Endothelial cell of umbilical vein (primary cell): ENCODE data around the gene EMX1. TPM values are rescaled to one million over a fixed set of nuclear protein-coding genes. Genes with fewer than 3 reads are reported as not detected.

Experiments used
- BruUV-seq: library from RNA; stranded (reverse); fragments of 400-500 nt; replicated peaks from 2 replicates; lab custom pipeline; 2021; lab: Mats Ljungman, UMichigan
- CTCF ChIA-PET: fragments of 300-600, 350-600 bp; sonication (Branson Sonifier 250); formaldehyde crosslinking; loops from one replicate; lab custom pipeline; 2021; ENCODE audit warnings: antibody characterized with exemption, inconsistent platforms; lab: Charles Lee
- POLR2A ChIA-PET: fragments of 300-600, 350-600 bp; sonication (Branson Sonifier 250); formaldehyde crosslinking; loops from one replicate; lab custom pipeline; 2021; ENCODE audit warnings: antibody characterized with exemption, inconsistent platforms; lab: Charles Lee
- DNase-seq: peaks from one replicate; pipeline ENCODE4 v3.0.0-alpha.2; 2011; ENCODE audit warnings: low read depth, low spot score
- FAIRE-seq: peaks from 2 replicates; lab custom pipeline; 2011; peaks lifted over from hg19 to GRCh38; lab: Jason Lieb, UNC
- H2AFZ ChIP-seq: 2 replicates; pipeline ENCODE4 v1.6.0; 2012; ENCODE audit warnings: low read depth, low read length, control low read depth, inconsistent platforms
- H3K27ac ChIP-seq: 2 replicates; pipeline ENCODE4 v1.5.1; 2011; ENCODE audit warnings: low read depth, mild to moderate bottlenecking, control low read depth, low read length, moderate library complexity; ENCODE audit not compliant: insufficient read depth
- H3K27me3 ChIP-seq, 2 experiments: 2 replicates each; pipeline versions ENCODE4 v1.6.0 to v1.6.1; 2011; ENCODE audit warnings: low read length in 2 of 2, mixed read lengths in 1 of 2; ENCODE audit not compliant: control insufficient read depth in 2 of 2, insufficient read depth in 2 of 2
- H3K36me3 ChIP-seq, 2 experiments: 2 replicates in 1 of 2; 3 replicates in 1 of 2; pipeline ENCODE4 v1.5.1; 2011; ENCODE audit warnings: low read length in 2 of 2, mild to moderate bottlenecking in 1 of 2, moderate library complexity in 1 of 2; ENCODE audit not compliant: control insufficient read depth in 2 of 2, insufficient read depth in 2 of 2; ENCODE audit errors: extremely low read depth in 1 of 2
- H3K4me1 ChIP-seq: 3 replicates; pipeline ENCODE4 v1.5.1; 2011; ENCODE audit warnings: mild to moderate bottlenecking, low read length; ENCODE audit not compliant: control insufficient read depth, insufficient read depth; ENCODE audit errors: extremely low read depth
- H3K4me2 ChIP-seq: 2 replicates; pipeline ENCODE4 v1.6.1; 2011; ENCODE audit warnings: low read length, control low read depth, mixed read lengths; ENCODE audit not compliant: insufficient read depth
- H3K4me3 ChIP-seq, 3 experiments: fragments of 200-600 bp in 1 of 3; sonication (generic), shearing (Covaris generic) in 1 of 3; replicated peaks in 1 of 3; 2 replicates each; pipeline ENCODE4 v1.5.1; 2011 to 2016; ENCODE audit warnings: control low read depth in 3 of 3, low read length in 3 of 3, mild to moderate bottlenecking in 2 of 3, inconsistent platforms in 1 of 3, low read depth in 1 of 3, moderate library complexity in 1 of 3; ENCODE audit not compliant: insufficient read depth in 1 of 3
- H3K79me2 ChIP-seq: 2 replicates; pipeline ENCODE4 v1.6.0; 2012; ENCODE audit warnings: low read length, inconsistent platforms; ENCODE audit not compliant: control insufficient read depth, insufficient read depth
- H3K9ac ChIP-seq: replicated peaks from 2 replicates; pipeline ENCODE3; 2011; ENCODE audit warnings: low read length, control low read depth; ENCODE audit not compliant: insufficient read depth; ENCODE audit errors: extremely low read depth
- H3K9me1 ChIP-seq: replicated peaks from 3 replicates; pipeline ENCODE4 v1.6.0; 2011; ENCODE audit warnings: mild to moderate bottlenecking, low read length; ENCODE audit not compliant: control insufficient read depth, insufficient read depth; ENCODE audit errors: extremely low read depth
- H3K9me3 ChIP-seq: replicated peaks from 2 replicates; pipeline ENCODE4 v1.5.1; 2012; ENCODE audit warnings: low read length, inconsistent platforms; ENCODE audit not compliant: control insufficient read depth, insufficient read depth
- H4K20me1 ChIP-seq: replicated peaks from 2 replicates; pipeline ENCODE3; 2011; ENCODE audit warnings: mild to moderate bottlenecking, low read length; ENCODE audit not compliant: control insufficient read depth, insufficient read depth; ENCODE audit errors: extremely low read depth
- EZH2 ChIP-seq: IDR thresholded peaks from 2 replicates; pipeline ENCODE4 v1.6.1; 2012; ENCODE audit warnings: borderline replicate concordance, low read depth, mild to moderate bottlenecking, moderate library complexity, low read length, inconsistent platforms; ENCODE audit not compliant: severe bottlenecking
- FOS ChIP-seq: IDR thresholded peaks from 2 replicates; pipeline ENCODE4 v1.6.1; 2011; ENCODE audit warnings: mild to moderate bottlenecking, low read length, moderate library complexity, borderline replicate concordance; ENCODE audit not compliant: insufficient read depth
- GATA2 ChIP-seq: IDR thresholded peaks from 2 replicates; pipeline ENCODE4 v1.7.0; 2011; ENCODE audit warnings: low read depth, mild to moderate bottlenecking, moderate library complexity, mixed read lengths, low read length; ENCODE audit not compliant: insufficient read length, insufficient read depth
- JUN ChIP-seq: IDR thresholded peaks from 2 replicates; pipeline ENCODE4 v1.6.1; 2011; ENCODE audit warnings: borderline replicate concordance, low read depth; ENCODE audit not compliant: insufficient read length, insufficient read depth
- MYC ChIP-seq: IDR thresholded peaks from one replicate; pipeline ENCODE4 v1.6.1; 2011; ENCODE audit warnings: mild to moderate bottlenecking, low read depth, low read length
- POLR2A ChIP-seq: IDR thresholded peaks from 2 replicates; pipeline ENCODE4 v1.6.1; 2012; ENCODE audit warnings: low read depth, mild to moderate bottlenecking, control low read depth, low read length
- POLR2AphosphoS5 ChIP-seq: IDR thresholded peaks from 2 replicates; pipeline ENCODE4 v1.6.1; 2012; ENCODE audit warnings: low read depth, mild to moderate bottlenecking, control low read depth, low read length, moderate library complexity; ENCODE audit not compliant: insufficient read depth
- dilution Hi-C: fragments of 300-500 bp; cut with MboI; formaldehyde crosslinking; loops from one replicate; pipeline ENCODE4 v1.15.0; 2019; ENCODE audit warnings: low sequenced_read_pairs; ENCODE audit not compliant: extremely low pct_ligation_motif_present
- intact Hi-C: fragments of 100-400 bp; cut with micrococcal nuclease; formaldehyde crosslinking; loops from one replicate; pipeline ENCODE4 v1.10.0; 2022
- polyA plus RNA-seq, 4 experiments: library from polyadenylated mRNA; depleted of rRNA in 3 of 4; stranded (reverse) in 3 of 4; unstranded in 1 of 4; fragments of >200 nt; gene quantifications; 2 replicates each; pipeline versions ENCODE4 v1.2.1 to v1.2.3, GENCODE V29; 2011 to 2012; ENCODE audit warnings: missing spikeins in 1 of 4
- total RNA-seq: library from RNA; stranded (reverse); gene quantifications from 2 replicates; pipeline ENCODE4 v1.2.3, GENCODE V29; 2021
- TF ChIP-seq, protein P1 (sequence below), 2 donors: IDR thresholded peaks; 1 replicate in 1 of 2; 2 replicates in 1 of 2; pipeline ENCODE4 v1.5.1; 2011; ENCODE audit warnings: low read length in 2 of 2, mild to moderate bottlenecking in 2 of 2, moderate library complexity in 2 of 2, control low read depth in 1 of 2, inconsistent platforms in 1 of 2, low read depth in 1 of 2; ENCODE audit not compliant: insufficient read depth in 1 of 2; ENCODE audit errors: extremely low read depth in 1 of 2
- TF ChIP-seq, protein P2 (sequence below): IDR thresholded peaks from 2 replicates; pipeline ENCODE4 v1.6.1; 2011; ENCODE audit not compliant: insufficient read depth, insufficient read length

EMX1 gene
- total and polyA plus RNA-seq, 2 donors (not counting 3 experiments of a cell fraction or from before 2014, with no cell fraction given) = not detected

DNA sequence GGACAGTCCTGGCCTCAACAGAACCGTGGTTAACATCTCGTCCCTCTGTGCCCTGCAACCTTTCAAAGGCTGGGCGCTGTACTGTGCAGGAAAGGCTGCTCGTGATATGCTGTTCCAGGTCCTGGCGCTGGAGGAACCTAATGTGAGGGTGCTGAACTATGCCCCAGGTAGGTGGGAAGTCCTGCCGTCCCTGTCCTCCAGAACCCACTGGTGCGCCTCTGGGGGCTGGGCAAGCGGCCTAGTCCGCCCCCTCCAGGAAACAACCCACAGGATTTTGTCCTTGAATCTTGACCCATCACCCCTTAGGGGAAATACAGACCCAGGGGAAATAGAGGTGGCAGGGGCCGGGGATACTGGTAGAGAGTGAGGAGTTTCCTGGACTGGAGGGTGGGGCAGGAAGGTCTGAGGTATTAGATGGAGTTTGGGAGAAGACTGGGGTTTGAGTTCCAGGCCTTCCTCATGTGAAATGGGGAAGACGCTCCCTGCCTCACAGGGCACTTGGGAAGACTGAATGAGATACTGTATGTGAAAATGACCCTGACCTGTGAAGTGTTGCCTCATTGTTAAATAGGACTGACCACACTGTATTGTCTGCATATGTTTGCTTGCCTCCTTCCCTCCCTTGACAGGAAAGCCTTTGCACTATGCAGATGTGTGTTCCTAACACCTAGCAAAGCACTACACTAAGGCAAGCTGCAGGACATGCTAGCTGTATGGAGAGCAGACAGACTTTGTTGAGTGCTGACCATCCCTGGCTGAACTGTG, 28.7 kb upstream of the EMX1 start:
- no peak overlapping the region for H2AFZ ChIP-seq
- dilution Hi-C loops = no loop called here
- ChIA-PET POLR2A (interaction anchor here (0.5 kb wide), 1 partner anchor 8 kb away, joined by 4 read pairs; no protein-coding TSS in a partner anchor), CTCF (interaction anchor here (0.8 to 10.7 kb wide), 24 partner anchors 10 to 1358 kb away, joined by 3 to 261 read pairs (median 5); no protein-coding TSS in a partner anchor)
- peaks cover 0 to 9% of the 10 kb centered on the region in 2 experiments for H3K36me3 ChIP-seq
- no peaks in the 10 kb centered on the region for H3K9me1 ChIP-seq
- H3K79me2 ChIP-seq = no peaks in the 10 kb centered on the region
- H4K20me1 ChIP-seq = no peaks in the 10 kb centered on the region
- H3K9ac ChIP-seq = no peak overlapping the region
- no peaks in the 10 kb centered on the region for H3K27me3 ChIP-seq
- no peak overlapping the region for H3K27ac ChIP-seq
- BruUV-seq = no TSS peak
- intact Hi-C loops = no loop called here
- peak; percentile 35 for FAIRE-seq
- H3K4me1 ChIP-seq = peaks cover 13% of the 10 kb centered on the region
- no peaks in the 10 kb centered on the region for H3K9me3 ChIP-seq
- DNase-seq = no peak
- peak overlapping the region; percentile 91 for H3K4me2 ChIP-seq
- TF ChIP-seq EZH2 (no peak), FOS (no peak), POLR2AphosphoS5 (no peak), GATA2 (no peak), POLR2A (no peak), JUN (no peak), MYC (no peak)
- TF ChIP-seq, protein P1, sequence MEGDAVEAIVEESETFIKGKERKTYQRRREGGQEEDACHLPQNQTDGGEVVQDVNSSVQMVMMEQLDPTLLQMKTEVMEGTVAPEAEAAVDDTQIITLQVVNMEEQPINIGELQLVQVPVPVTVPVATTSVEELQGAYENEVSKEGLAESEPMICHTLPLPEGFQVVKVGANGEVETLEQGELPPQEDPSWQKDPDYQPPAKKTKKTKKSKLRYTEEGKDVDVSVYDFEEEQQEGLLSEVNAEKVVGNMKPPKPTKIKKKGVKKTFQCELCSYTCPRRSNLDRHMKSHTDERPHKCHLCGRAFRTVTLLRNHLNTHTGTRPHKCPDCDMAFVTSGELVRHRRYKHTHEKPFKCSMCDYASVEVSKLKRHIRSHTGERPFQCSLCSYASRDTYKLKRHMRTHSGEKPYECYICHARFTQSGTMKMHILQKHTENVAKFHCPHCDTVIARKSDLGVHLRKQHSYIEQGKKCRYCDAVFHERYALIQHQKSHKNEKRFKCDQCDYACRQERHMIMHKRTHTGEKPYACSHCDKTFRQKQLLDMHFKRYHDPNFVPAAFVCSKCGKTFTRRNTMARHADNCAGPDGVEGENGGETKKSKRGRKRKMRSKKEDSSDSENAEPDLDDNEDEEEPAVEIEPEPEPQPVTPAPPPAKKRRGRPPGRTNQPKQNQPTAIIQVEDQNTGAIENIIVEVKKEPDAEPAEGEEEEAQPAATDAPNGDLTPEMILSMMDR (IDR thresholded peaks at IDR 0.05; ENCODE audit: extremely low read depth in 1 of 2, insufficient read depth in 1 of 2, low read depth in 1 of 2, low read length in 2 of 2) = no peak
- TF ChIP-seq, protein P2, sequence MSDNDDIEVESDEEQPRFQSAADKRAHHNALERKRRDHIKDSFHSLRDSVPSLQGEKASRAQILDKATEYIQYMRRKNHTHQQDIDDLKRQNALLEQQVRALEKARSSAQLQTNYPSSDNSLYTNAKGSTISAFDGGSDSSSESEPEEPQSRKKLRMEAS = no peak
- H3K4me3 ChIP-seq = no peak overlapping the region
